ENCODE results near the gene ADD2. TPM values are rescaled to one million over a fixed set of nuclear protein-coding genes. Genes with fewer than 3 reads are reported as not detected.

The ADD2 gene
- total RNA-seq, 4 donors from 2014 or later = 0.40 to 1.9 (median 1.1) TPM

DNA sequence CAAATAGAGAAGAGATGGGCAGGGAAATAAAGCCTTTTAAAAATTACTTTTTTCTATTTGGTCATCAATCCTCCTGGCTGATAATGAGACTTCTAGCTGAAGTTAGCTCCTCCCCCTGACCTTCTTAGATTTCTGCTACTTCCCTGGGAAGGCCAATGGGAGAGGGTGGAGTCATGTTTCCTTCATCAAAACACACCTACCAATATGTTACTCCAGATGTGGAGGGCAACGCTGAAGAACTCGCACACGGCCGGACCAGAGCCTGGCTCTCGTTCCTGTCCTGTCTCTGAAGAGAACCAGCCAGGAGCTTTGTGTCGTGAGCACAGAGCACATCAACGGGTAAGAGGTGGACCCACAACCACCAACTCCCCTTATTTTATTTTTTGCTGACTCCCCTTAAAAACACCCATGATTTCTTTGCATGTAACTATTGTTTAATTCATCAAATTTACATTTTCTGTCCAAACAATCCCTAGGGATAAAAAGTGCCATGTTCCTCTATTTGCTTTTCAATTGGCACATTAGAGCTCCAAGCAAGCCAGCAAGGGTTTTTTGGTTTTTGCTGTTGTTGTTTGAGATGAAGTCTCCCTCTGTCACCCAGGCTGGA is 94.9 kb downstream of the ADD2 start:
- in situ Hi-C loops (cut with MboI; ENCODE audit: low pct_ligation_motif_present in 1 of 4, low pct_unique_long_range_greater_than_20kb in 1 of 4, low sequenced_read_pairs in 3 of 4) (no loop called here), intact Hi-C loops (cut with DNase I; ENCODE audit: low total_unique reads) (no loop called here)
- Histone ChIP-seq H3K9me3 (no peaks in the 10 kb centered on the region), H3K27me3 (no peaks in the 10 kb centered on the region), H3K27ac (no peak overlapping the region), H3K36me3 (no peaks in the 10 kb centered on the region), H3K4me1 (no peaks in the 10 kb centered on the region), H3K4me3 (no peak overlapping the region)
- WGBS, 2 donors (ENCODE audit: low coverage in 1 of 2) = 64 to 92% methylated on average over 7 of the region's 7 CpGs
- TF ChIP-seq EP300 (IDR thresholded peaks at IDR 0.05; ENCODE audit: low read depth) (no peak), POLR2AphosphoS5 (IDR thresholded peaks at IDR 0.05) (no peak), POLR2A (IDR thresholded peaks at IDR 0.05) (no peak)
- TF ChIP-seq, protein P1, sequence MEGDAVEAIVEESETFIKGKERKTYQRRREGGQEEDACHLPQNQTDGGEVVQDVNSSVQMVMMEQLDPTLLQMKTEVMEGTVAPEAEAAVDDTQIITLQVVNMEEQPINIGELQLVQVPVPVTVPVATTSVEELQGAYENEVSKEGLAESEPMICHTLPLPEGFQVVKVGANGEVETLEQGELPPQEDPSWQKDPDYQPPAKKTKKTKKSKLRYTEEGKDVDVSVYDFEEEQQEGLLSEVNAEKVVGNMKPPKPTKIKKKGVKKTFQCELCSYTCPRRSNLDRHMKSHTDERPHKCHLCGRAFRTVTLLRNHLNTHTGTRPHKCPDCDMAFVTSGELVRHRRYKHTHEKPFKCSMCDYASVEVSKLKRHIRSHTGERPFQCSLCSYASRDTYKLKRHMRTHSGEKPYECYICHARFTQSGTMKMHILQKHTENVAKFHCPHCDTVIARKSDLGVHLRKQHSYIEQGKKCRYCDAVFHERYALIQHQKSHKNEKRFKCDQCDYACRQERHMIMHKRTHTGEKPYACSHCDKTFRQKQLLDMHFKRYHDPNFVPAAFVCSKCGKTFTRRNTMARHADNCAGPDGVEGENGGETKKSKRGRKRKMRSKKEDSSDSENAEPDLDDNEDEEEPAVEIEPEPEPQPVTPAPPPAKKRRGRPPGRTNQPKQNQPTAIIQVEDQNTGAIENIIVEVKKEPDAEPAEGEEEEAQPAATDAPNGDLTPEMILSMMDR (IDR thresholded peaks at IDR 0.05) = no peak
- no peak for DNase-seq

DNA sequence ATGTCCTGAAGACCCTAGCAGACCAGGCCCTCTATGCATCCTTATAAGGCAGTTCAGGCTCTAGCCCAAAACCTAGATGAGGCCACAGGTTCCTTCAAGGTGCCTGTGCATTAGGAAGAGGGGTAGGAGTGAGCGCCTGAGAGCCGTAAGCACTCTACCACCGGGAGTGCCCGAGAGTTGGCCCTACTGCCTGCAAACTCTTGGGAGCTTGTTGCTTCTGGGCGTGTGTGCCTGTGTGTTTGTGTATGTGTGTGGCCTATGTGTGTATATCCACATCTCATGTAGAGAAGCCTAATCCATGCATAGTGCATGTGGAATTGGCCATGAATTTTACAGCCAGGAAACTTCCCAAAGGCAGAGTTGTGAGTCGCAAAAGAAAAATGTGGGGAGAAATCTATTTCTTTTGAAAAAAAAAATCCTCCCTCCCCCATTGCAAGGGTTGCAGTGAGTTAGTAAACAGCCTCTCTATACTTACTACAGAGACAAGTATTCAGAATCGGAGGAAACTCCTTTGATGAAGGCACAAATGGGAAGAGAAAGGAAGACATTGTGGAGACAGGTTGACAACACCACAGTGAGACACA is 96.8 kb downstream of the ADD2 start:
- no peak overlapping the region for H3K4me3 ChIP-seq
- no peaks in the 10 kb centered on the region for H3K36me3 ChIP-seq
- no peak overlapping the region for H3K27ac ChIP-seq
- in situ Hi-C loops (cut with MboI; ENCODE audit: low pct_ligation_motif_present in 1 of 4, low pct_unique_long_range_greater_than_20kb in 1 of 4, low sequenced_read_pairs in 3 of 4) = no loop called here
- no peak for DNase-seq
- no peak for TF ChIP-seq POLR2A (IDR thresholded peaks at IDR 0.05)
- TF ChIP-seq, protein P1 (IDR thresholded peaks at IDR 0.05) = no peak
- TF ChIP-seq POLR2AphosphoS5 (IDR thresholded peaks at IDR 0.05) = no peak
- no peak for TF ChIP-seq EP300 (IDR thresholded peaks at IDR 0.05; ENCODE audit: low read depth)
- intact Hi-C loops (cut with DNase I; ENCODE audit: low total_unique reads) = no loop called here
- H3K27me3 ChIP-seq = no peaks in the 10 kb centered on the region
- H3K9me3 ChIP-seq = no peaks in the 10 kb centered on the region
- WGBS, 2 donors (ENCODE audit: low coverage in 1 of 2) = 89 to 94% methylated on average over 7 of the region's 7 CpGs
- no peaks in the 10 kb centered on the region for H3K4me1 ChIP-seq

DNA sequence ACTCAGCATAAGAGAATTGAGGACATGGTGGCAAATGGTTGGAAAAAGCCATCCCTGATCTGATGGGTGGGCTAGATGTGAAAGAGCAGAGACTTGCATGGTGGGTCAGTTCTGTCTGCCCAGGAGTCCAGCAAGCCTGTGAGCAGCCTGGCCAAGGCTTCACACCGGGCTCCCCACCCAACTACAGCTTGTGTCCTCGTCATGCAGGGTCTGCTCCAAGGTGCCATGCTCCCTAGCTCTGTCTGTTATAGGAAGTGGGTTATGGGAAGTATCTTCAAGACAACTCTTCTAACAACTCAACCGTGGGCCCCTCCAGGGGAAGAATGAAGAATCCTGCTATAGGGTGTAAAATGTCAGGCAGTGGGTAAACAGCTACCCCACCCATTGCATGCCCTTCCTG is 97.4 kb downstream of the ADD2 start:
- intact Hi-C loops (cut with DNase I; ENCODE audit: low total_unique reads) = no loop called here
- in situ Hi-C loops (cut with MboI; ENCODE audit: low pct_ligation_motif_present in 1 of 4, low pct_unique_long_range_greater_than_20kb in 1 of 4, low sequenced_read_pairs in 3 of 4) = no loop called here
- H3K4me3 ChIP-seq = no peak overlapping the region

DNA sequence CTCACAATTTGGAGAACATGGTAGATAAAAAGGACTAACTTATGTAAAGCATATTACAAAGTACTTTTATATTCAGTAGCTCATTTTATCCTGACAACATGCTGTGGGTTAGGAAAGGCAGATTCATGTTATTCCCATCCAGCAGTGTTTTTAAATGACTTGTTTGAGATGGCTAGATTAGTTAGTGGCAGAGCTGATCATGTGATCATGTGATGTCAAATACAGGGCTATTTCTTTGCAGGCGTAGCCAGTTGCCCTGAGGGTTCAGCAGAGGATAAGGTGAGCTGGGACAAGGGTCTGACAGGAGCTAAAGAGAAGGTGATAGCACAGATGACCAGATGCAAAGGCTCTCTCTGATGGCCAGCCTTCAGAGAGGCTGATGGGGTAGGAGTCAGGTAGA is 97.8 kb downstream of the ADD2 start:
- no peaks in the 10 kb centered on the region for H3K27me3 ChIP-seq
- H3K4me1 ChIP-seq = no peaks in the 10 kb centered on the region
- H3K36me3 ChIP-seq = no peaks in the 10 kb centered on the region
- TF ChIP-seq, protein P1 (IDR thresholded peaks at IDR 0.05) = no peak
- TF ChIP-seq POLR2AphosphoS5 (IDR thresholded peaks at IDR 0.05) = no peak
- no peak for TF ChIP-seq EP300 (IDR thresholded peaks at IDR 0.05; ENCODE audit: low read depth)
- no peak for TF ChIP-seq POLR2A (IDR thresholded peaks at IDR 0.05)
- in situ Hi-C loops (cut with MboI; ENCODE audit: low pct_ligation_motif_present in 1 of 4, low pct_unique_long_range_greater_than_20kb in 1 of 4, low sequenced_read_pairs in 3 of 4) = no loop called here
- no peak overlapping the region for H3K27ac ChIP-seq
- H3K9me3 ChIP-seq = no peaks in the 10 kb centered on the region
- DNase-seq = no peak
- no peak overlapping the region for H3K4me3 ChIP-seq
- intact Hi-C loops (cut with DNase I; ENCODE audit: low total_unique reads) = no loop called here
- WGBS, 2 donors (ENCODE audit: low coverage in 1 of 2) = 88% methylated on average over 1 of the region's 1 CpG; no CpG with 5 or more reads in 1 of the 2 donors

More for the DNA sequence above, 97.4 kb downstream of the ADD2 start:
- H3K27me3 ChIP-seq = no peaks in the 10 kb centered on the region
- 78 to 79% methylated on average over 3 of the region's 3 CpGs for WGBS, 2 donors (ENCODE audit: low coverage in 1 of 2)
- H3K9me3 ChIP-seq = no peaks in the 10 kb centered on the region
- DNase-seq = no peak
- no peaks in the 10 kb centered on the region for H3K36me3 ChIP-seq
- no peak for TF ChIP-seq POLR2AphosphoS5 (IDR thresholded peaks at IDR 0.05)
- TF ChIP-seq, protein P1 (IDR thresholded peaks at IDR 0.05) = no peak
- no peak for TF ChIP-seq POLR2A (IDR thresholded peaks at IDR 0.05)
- no peak for TF ChIP-seq EP300 (IDR thresholded peaks at IDR 0.05; ENCODE audit: low read depth)
- no peak overlapping the region for H3K27ac ChIP-seq
- H3K4me1 ChIP-seq = no peaks in the 10 kb centered on the region

Data from transverse colon (tissue), 4 donors.